Lower leg skin (tissue), 3 donors: ENCODE results near the gene TTYH2.

Source experiments
- CTCF ChIP-seq, 3 donors: fragments of 450-650 bp; IDR thresholded peaks; one replicate each; pipeline ENCODE4 v1.5.1; 2016; ENCODE audit warnings: antibody characterized with exemption in 3 of 3, mild to moderate bottlenecking in 3 of 3, moderate library complexity in 2 of 3
- POLR2A ChIP-seq, 2 donors: fragments of 450-650 bp; IDR thresholded peaks; one replicate each; pipeline ENCODE4 v1.6.1; 2016 to 2017; ENCODE audit warnings: antibody characterized with exemption in 2 of 2, mild to moderate bottlenecking in 1 of 2, moderate library complexity in 1 of 2

GRCh38 chr17:74270333-74270732 lies 57.0 kb downstream of the TTYH2 start:
- TF ChIP-seq CTCF (IDR thresholded peaks at IDR 0.05), result no peak
- TF ChIP-seq POLR2A (IDR thresholded peaks at IDR 0.05), result no peak
